Activated naive CD4-positive, alpha-beta T cell (primary cell): ENCODE measurements around the gene BUB1B.

Experiments used
- DNase-seq, 4 experiments: peaks; one replicate each; lab custom pipeline; 2025; lab: John Stamatoyannopoulos, UW

The BUB1B gene

DNA sequence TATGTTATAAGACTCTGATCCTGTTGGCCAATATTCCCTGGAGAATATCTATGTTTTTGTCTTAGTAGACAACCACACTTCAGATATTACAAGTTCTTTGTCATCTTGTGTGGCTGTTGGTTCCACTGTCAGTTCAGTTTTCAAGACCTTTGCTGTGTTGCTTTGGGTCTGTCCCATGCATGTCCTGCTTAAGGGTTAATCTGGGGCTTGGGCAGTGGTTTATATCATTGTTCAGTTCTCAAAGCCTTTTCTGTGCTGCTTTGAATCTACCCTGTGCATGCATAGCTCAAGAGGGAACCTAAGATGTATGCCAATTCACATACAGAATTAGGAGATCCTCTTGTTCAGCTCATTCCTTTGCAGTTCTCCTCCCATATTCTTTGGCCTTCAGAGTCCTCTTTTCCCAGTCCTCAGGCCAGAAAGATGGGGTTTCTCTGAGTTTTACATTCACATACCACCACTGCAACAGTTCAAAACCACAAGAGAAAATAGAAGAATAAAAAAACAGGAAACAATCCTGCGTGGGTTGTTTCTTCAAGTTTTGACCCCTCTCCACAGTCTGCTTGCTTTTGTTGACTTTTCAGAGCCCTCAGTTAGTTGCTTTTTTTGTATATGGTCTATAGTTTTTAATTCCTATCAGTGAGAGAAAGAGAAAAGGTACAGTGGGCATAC is 21.6 kb downstream of the BUB1B start:
- no peak for DNase-seq

DNA sequence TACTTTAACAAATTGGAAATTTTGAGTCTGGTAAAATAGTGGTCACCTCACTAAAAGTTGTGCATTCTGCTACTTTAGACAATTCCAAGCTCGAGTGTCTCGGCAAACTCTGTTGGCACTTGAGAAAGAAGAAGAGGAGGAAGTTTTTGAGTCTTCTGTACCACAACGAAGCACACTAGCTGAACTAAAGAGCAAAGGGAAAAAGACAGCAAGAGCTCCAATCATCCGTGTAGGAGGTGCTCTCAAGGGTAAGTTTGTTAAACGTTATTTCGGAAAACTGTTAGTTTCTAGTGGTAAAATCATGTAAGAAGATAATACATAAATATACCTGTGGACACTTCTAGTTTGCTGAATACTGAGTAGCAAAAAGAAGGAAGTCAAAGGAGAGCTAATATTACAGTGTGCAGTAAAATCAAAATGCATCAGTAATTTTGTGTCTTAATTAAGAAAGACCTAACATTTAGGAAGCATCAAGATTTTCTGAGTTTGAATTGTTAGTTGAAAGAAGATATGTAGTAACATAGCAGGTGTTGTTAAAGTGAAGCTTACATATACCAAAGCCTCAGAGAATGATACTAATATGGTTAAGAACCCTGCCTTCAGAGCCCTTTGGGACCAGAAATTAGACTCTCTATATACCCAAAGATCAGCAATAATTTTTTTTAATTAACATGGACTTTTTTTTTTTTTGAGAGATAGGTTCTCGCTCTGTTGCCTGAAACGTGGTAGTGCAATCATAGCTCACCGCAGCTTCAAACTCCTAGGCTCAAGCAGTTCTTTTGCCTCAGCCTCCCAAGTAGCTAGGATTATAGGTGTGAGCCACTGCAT is 23.0 kb downstream of the BUB1B start:
- no peak for DNase-seq

GRCh38 chr15:40190591-40190990 is 29.7 kb downstream of the BUB1B start:
- DNase-seq: no peak

DNA sequence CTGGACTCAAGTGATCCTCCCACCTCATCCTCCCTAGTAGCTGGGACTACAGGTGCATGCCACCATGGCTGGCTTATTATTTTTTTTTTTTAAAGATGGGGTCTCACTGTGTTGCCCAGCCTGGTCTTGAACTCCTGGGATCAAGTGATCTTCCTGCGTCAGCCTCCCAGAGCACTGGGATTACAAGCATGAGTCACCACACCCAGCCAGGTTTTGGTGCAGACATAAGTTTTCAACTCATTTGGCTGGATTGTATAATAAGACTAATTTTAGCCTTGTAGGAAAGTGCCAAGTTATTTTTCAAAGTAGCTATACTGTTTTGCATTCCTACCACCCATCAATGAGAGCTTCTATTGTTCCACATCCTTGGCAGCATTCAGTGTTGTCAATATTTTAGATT is 32.1 kb downstream of the BUB1B start:
- no peak for DNase-seq

DNA sequence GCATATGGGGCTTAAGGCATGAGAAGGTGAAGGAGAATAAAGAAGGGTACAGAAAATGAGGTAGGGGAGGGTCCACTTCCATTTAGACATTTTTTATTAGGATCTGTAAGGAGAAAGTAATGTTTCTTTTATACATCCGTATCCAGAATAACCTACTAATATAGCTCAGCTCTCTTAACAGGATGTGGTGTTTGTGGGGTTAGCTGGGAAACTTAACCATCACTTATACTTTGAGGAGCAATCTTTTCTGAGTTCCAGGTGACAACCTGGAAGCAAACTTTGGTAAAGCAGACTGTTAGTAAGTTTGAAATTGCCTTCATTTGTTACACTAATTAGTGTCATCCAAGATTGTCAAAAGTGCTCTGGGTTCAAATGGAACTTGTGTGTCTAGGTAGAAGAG is 36.6 kb downstream of the BUB1B start:
- DNase-seq: no peak

DNA sequence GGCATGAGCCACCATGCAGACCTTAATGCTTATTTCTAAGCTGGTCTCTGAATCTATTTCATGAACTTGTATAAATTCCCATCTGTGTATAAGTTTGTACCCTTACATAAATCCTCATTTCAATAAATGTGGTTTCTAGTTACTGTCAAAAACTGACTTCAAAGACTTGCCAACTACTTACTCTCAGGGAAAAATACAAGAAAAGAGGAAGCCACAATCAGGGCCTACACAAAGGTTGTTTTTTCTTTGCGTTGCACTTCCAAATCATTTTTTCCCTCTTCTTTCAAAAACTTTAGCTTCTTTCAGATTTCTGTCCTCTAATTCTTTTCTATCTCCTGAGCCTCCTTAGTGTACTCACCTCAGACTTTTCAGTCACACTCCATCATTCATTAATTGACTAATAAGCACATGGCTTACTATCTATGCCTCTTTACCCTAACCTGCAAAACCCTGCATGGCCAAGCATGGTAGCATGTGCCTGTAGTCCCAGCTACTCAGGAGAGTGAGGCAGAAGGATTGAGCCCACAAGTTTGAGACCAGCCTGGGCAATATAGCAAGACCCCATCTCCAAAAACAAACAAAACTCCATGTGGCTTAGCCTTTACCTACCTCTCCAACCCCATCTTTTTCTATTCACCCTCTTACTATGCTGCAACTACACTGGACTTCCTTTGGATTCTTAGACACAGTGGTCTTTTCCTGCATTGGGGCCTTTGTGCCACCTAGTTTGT is 37.7 kb downstream of the BUB1B start:
- DNase-seq: no peak

DNA sequence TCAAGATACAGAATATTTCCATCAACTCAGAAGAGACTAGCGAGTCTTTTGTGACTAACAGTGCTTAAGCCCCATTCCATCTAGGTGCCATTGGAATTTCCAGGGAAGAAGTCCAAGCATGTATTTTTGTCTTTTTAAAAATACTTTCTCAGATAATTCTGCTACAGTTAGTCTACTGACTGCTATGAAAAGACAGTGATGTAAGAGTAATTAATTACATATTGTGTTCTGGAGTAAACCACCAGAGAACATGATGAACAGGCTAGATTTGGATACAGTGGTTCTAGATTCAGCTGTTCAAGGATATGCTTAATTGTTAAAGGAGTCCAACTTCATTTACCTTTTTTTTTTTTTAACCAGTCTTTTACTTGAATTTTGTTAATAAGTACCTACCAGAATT is 43.2 kb downstream of the BUB1B start:
- DNase-seq: no peak

DNA sequence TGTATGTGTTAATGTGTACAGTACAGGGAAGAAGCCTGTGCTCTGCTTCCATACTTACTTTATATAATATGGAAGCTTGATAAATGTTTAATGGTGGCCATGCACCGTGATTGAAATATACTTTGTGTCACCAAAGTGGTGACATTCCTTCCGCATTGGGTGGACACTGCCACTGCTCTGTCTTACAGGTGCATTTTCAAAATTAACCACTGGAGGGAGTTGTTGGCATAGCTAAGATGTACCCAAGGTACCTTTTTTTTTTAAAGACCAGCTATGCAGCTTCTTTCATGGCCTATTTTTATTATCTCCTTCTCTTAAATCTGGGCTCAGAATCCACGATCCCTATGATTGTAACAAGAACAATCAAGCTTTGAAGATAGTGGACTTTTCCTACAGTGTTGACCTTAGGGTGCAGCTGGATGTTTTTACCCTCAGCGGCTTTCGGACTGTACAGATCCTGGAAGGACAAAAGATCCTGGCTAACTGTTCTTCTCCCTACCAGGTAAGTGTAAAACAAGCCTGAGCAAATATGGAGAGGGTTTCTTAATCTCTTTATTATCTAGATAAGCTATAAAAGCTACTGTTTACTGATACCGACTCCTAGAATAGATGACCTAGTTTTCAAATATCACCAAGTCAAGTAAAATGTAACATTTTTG is 56.4 kb downstream of the BUB1B start:
- DNase-seq: no peak

GRCh38 chr15:40219801-40220200 is 58.9 kb downstream of the BUB1B start:
- DNase-seq: no peak

DNA sequence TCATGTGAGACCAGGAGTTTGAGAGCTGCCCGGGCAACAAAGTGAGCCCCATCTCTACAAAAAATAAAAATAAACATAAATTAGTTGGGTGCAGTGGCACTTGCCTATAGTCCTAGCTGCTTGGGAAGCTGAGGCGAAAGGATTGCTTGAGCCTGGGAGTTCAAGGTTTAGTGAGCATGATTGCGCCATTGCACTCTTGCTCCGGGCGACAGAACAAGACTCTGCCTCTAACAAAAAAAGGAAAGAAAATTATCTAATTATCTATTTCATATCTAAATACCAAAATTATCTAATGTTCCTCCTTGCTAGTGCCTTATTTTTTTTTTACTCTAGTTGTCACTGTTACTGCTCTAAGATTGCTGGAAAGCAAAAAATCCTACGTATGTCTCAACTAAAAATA is 61.3 kb downstream of the BUB1B start:
- DNase-seq: no peak

DNA sequence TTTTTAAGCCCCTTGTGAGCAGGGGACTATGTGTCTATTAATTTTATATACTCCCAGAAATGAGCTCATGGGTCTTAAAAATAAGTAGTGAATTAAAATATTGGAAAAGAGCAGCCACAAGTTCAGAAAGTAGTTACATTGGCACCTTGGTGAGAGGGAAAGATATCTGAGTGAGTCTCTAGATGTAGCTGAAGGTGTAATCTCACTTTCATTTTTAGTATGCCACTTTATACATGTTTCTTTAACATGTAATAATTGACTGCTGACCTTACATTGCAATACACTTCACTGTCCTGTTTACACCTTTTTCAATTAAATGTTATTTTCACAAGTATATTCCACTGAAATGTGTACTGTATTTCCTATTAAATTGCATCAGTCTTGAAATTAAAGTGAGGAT is 65.9 kb downstream of the BUB1B start:
- DNase-seq: no peak

GRCh38 chr15:40229316-40229715 is 68.4 kb downstream of the BUB1B start:
- DNase-seq: no peak

DNA sequence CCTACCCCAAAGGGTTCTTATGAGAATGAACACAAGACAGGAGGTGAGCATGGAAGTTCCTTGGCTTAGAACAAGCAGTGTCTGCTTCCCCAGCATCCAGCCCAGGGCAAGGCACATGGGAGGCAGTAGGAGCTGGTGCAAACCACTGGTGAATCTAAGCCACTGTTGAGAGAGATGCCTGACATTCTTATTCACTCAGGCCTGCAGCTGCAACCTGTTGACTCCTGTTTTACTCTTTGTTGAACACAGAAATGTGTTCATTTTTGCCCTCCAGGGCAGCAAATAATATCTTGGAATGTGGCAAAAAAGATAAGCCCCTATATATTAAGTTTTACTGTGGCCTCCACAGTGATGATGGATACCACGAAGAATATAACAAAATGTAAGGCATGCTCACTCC is 69.1 kb downstream of the BUB1B start:
- DNase-seq: no peak

DNA sequence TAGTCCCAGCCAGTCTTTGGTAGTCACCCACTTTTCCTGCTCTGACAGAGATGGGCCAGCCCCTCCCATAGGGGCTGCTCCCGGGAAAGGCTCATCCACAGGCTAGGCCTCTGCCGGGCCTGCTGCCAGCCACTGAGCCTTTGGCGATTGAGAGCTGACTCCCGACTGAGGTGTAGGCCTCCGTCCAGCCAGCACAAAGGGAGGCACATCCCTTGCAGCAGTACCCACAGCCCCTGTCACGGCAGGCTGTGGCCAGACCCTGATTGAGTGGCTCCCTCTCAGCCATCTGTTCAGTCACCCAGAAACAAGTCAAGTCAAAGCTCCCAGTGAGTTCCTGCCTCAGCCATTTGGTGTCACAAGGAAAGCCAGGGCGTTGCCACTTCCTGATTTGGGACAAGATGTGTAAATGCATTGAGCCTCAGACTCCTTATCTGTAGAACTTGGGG is 71.8 kb downstream of the BUB1B start:
- DNase-seq: no peak

GRCh38 chr15:40233727-40234577 is 73.1 kb downstream of the BUB1B start:
- DNase-seq: no peak

- no peak for DNase-seq
These were observed 73.9 kb downstream of the BUB1B start for GRCh38 chr15:40234783-40235182.

- DNase-seq: no peak
These were observed 74.5 kb downstream of the BUB1B start for GRCh38 chr15:40235201-40235885.

- DNase-seq: no peak
These were observed 77.9 kb downstream of the BUB1B start, which contains the start of gene PAK6 for GRCh38 chr15:40238532-40239403. Gene PAK6, plus strand, starts transcription at chr15:40239063. Its CDS starts 25,723 bp downstream, at chr15:40264786.

DNA sequence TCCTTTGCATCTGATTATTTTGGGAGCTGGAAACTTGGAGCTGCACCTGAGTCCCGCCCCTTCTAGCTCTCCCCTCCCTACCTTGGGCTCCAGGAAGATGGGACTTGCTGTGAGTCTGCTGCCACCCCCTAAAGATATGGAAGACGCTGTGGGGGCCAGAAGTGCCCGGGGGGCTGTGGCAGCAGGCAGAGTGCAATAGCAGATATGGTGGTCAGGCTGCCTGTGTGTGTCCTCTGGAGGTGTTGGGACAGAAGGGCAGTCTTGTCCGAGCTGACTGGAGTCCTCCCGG is 78.5 kb downstream of the BUB1B start:
- no peak for DNase-seq
